Breast epithelium (tissue), 4 donors: Measurements from ENCODE around the gene GPC6. TPM values are rescaled to one million over a fixed set of nuclear protein-coding genes. Genes with fewer than 3 reads are reported as not detected.

ENCODE experiments used
- DNase-seq, 2 donors: peaks; one replicate each; pipeline ENCODE4 v3.0.0-alpha.2; 2019; ENCODE audit warnings: low spot score in 2 of 2
- H3K27ac ChIP-seq, 2 donors: fragments of 200-600 bp; sonication (generic) in 1 of 2; one replicate each; pipeline ENCODE4 v1.5.1; 2016 to 2019; ENCODE audit warnings: mild to moderate bottlenecking in 1 of 2
- H3K27me3 ChIP-seq, 2 donors: fragments of 200-600 bp; sonication (generic) in 1 of 2; one replicate each; pipeline versions ENCODE4 v1.5.1 to v1.6.0; 2017 to 2019; ENCODE audit warnings: control low read depth in 1 of 2, mild to moderate bottlenecking in 1 of 2
- H3K36me3 ChIP-seq: fragments of 200-600 bp; one replicate; pipeline ENCODE4 v1.5.1; 2019
- H3K4me1 ChIP-seq, 2 donors: fragments of 200-600 bp; sonication (generic); one replicate each; pipeline ENCODE4 v1.5.1; 2016 to 2019; ENCODE audit warnings: control low read depth in 1 of 2
- H3K4me3 ChIP-seq, 3 donors: fragments of 200-600 bp; sonication (generic); 1 replicate in 2 of 3; 2 replicates in 1 of 3; pipeline ENCODE4 v1.5.1; 2016 to 2019; ENCODE audit warnings: mild to moderate bottlenecking in 3 of 3, moderate library complexity in 2 of 3
- H3K9me3 ChIP-seq, 2 donors: fragments of 200-600 bp; sonication (generic) in 1 of 2; one replicate each; pipeline ENCODE4 v1.5.1; 2016 to 2019; ENCODE audit warnings: control low read depth in 1 of 2
- POLR2A ChIP-seq: fragments of 450-650 bp; IDR thresholded peaks from one replicate; pipeline ENCODE4 v1.6.1; 2016; ENCODE audit warnings: antibody characterized with exemption, mild to moderate bottlenecking, moderate library complexity
- POLR2AphosphoS5 ChIP-seq, 3 donors: sonication (generic); formaldehyde crosslinking; IDR thresholded peaks; one replicate each; pipeline ENCODE4 v1.6.1; 2017; ENCODE audit warnings: antibody characterized with exemption in 3 of 3
- intact Hi-C: fragments of 100-400 bp; cut with DNase I; formaldehyde crosslinking; loops from one replicate; pipeline ENCODE4 v1.15.1; 2023; ENCODE audit warnings: low total_unique reads
- total RNA-seq, 3 donors: library from RNA; depleted of rRNA; stranded (reverse); fragments of >200 nt; gene quantifications; one replicate each; pipeline ENCODE4 v1.1.0, GENCODE V29; 2016
- TF ChIP-seq, protein P1 (sequence below), 3 donors: fragments of 450-650 bp; IDR thresholded peaks; one replicate each; pipeline ENCODE4 v1.5.1; 2016 to 2017; ENCODE audit warnings: antibody characterized with exemption in 3 of 3, mild to moderate bottlenecking in 3 of 3, moderate library complexity in 3 of 3

Gene GPC6
- total RNA-seq, 3 donors from 2014 or later = 3.5 to 44.0 (median 4.9) TPM

DNA sequence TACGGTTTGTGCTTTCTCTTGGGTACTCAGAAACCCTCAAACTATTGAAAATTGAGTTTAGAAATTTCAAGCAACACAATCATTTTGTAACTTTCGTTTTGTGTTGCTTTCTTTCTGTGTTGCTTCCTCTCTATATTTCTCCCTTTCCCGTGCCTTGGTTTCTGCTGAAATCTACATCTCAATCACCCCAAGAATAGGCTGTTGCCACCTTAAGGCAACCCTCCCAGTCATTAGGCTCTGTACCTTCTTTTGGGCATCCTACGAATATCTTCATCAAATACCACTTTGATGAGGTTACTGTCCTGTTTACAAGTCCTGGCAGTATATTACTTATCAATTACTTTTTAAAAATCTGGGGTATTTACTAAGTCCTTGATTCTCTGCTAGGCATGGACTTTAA is 621.6 kb downstream of the GPC6 start:
- H3K27me3 ChIP-seq = no peaks in the 10 kb centered on the region
- no peak overlapping the region for H3K27ac ChIP-seq
- H3K4me3 ChIP-seq = no peak overlapping the region
- intact Hi-C loops = no loop called here
- H3K36me3 ChIP-seq = no peaks in the 10 kb centered on the region
- TF ChIP-seq POLR2A (no peak), POLR2AphosphoS5 (IDR thresholded peaks at IDR 0.05) (no peak)
- TF ChIP-seq, protein P1, sequence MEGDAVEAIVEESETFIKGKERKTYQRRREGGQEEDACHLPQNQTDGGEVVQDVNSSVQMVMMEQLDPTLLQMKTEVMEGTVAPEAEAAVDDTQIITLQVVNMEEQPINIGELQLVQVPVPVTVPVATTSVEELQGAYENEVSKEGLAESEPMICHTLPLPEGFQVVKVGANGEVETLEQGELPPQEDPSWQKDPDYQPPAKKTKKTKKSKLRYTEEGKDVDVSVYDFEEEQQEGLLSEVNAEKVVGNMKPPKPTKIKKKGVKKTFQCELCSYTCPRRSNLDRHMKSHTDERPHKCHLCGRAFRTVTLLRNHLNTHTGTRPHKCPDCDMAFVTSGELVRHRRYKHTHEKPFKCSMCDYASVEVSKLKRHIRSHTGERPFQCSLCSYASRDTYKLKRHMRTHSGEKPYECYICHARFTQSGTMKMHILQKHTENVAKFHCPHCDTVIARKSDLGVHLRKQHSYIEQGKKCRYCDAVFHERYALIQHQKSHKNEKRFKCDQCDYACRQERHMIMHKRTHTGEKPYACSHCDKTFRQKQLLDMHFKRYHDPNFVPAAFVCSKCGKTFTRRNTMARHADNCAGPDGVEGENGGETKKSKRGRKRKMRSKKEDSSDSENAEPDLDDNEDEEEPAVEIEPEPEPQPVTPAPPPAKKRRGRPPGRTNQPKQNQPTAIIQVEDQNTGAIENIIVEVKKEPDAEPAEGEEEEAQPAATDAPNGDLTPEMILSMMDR (IDR thresholded peaks at IDR 0.05) = no peak
- no peaks in the 10 kb centered on the region for H3K4me1 ChIP-seq
- no peak for DNase-seq
- no peaks in the 10 kb centered on the region for H3K9me3 ChIP-seq

DNA sequence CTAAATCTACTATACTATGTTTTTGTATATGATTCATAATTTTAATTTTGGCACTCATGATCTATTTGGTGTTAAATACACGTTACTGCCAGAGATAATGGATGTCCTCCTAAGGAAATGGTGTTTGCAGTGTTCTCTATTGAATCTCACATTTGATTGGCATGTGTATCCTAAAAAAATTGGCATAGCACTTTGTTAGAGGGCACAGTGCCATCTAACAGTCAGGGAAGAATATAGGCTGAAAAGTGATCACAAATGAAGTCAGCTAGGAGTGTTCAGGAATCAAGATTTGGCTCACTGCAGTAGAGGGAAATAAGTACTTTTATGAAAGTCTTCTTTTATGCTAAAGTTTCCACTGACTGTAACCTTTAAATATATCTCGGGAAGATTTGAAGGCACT is 624.6 kb downstream of the GPC6 start:
- DNase-seq = no peak
- intact Hi-C loops = loop anchor here (5.0 kb wide), 1 partner anchor 729 kb away; no protein-coding TSS in a partner anchor

DNA sequence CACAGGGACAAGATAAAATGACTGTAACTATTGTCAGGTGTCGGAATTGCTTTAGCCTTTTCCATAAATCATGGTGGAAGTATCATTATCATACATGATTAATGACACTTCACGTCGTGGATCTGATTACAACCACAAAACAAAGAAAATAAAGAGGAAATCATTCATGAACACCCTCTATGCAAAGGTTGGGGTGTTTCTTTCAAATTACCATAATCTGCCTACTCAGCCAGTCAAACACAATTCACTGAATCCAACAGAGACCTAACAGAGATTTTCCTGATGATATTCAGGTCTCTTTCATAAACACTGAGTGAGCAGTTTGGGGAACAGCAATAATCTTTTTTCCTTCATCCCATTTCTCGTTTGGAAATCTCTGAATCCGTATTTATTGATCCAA is 627.3 kb downstream of the GPC6 start:
- no peak overlapping the region for H3K27ac ChIP-seq

More for the DNA sequence above, 624.6 kb downstream of the GPC6 start:
- no peaks in the 10 kb centered on the region for H3K4me1 ChIP-seq
- H3K9me3 ChIP-seq = no peaks in the 10 kb centered on the region
- no peaks in the 10 kb centered on the region for H3K27me3 ChIP-seq
- TF ChIP-seq POLR2AphosphoS5 (IDR thresholded peaks at IDR 0.05) (no peak), POLR2A (no peak)
- TF ChIP-seq, protein P1 (IDR thresholded peaks at IDR 0.05) = no peak
- no peak overlapping the region for H3K4me3 ChIP-seq
- H3K27ac ChIP-seq = no peak overlapping the region
- no peaks in the 10 kb centered on the region for H3K36me3 ChIP-seq

DNA sequence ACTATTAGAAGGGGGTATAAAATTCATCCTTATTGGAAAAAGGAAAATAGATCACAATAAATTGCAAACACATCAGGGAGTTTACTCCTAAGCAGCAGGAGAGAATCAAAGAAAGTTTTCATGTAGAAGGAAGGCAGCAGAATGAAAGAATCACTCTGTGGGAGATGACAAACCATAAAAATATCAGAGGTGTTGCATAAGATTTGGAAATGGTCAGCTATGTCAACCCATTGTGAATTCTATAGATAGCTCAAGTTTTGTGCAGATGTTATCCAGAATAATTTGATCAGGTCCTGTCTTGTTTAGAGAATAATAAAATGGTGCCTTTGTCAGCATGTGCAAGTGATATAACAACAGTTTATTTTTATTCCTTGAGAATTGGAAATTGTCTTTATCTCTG is 630.5 kb downstream of the GPC6 start:
- intact Hi-C loops = no loop called here
- no peak for TF ChIP-seq POLR2AphosphoS5 (IDR thresholded peaks at IDR 0.05)
- TF ChIP-seq POLR2A = no peak
- TF ChIP-seq, protein P1 (IDR thresholded peaks at IDR 0.05) = no peak
- Histone ChIP-seq H3K27ac (no peak overlapping the region), H3K4me3 (no peak overlapping the region), H3K4me1 (no peaks in the 10 kb centered on the region), H3K36me3 (no peaks in the 10 kb centered on the region), H3K9me3 (no peaks in the 10 kb centered on the region), H3K27me3 (no peaks in the 10 kb centered on the region)
- no peak for DNase-seq

More for the DNA sequence above, 627.3 kb downstream of the GPC6 start:
- no peaks in the 10 kb centered on the region for H3K27me3 ChIP-seq
- H3K4me1 ChIP-seq = no peaks in the 10 kb centered on the region
- intact Hi-C loops = loop anchor here (5.0 kb wide), 1 partner anchor 732 kb away; no protein-coding TSS in a partner anchor
- H3K4me3 ChIP-seq = no peak overlapping the region
- no peaks in the 10 kb centered on the region for H3K9me3 ChIP-seq
- no peak for DNase-seq
- no peaks in the 10 kb centered on the region for H3K36me3 ChIP-seq
- no peak for TF ChIP-seq POLR2A
- no peak for TF ChIP-seq POLR2AphosphoS5 (IDR thresholded peaks at IDR 0.05)
- TF ChIP-seq, protein P1 (IDR thresholded peaks at IDR 0.05) = no peak

DNA sequence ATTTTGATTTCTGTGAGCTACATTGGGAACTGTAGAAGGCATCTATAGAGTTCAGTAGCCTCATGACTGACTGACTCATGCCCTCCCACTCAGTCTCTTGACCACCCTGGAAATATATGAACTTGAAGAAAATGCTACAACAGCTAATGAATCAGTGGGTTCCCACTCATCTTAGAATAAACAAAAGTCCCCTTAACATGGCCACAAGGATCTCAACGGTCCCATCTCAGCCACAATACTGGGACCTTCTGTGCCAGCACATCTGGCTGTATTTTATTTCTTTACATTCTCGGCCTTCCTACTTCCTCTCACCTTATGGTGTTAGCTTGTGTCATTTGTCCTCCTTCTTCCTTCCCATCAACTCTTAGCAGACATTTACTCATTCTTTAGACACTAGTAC is 633.1 kb downstream of the GPC6 start:
- intact Hi-C loops = no loop called here
- no peak overlapping the region for H3K27ac ChIP-seq
- no peaks in the 10 kb centered on the region for H3K27me3 ChIP-seq
- no peaks in the 10 kb centered on the region for H3K4me1 ChIP-seq
- no peaks in the 10 kb centered on the region for H3K36me3 ChIP-seq
- no peak for DNase-seq
- TF ChIP-seq POLR2A (no peak), POLR2AphosphoS5 (IDR thresholded peaks at IDR 0.05) (no peak)
- TF ChIP-seq, protein P1 (IDR thresholded peaks at IDR 0.05) = no peak
- H3K4me3 ChIP-seq = no peak overlapping the region
- no peaks in the 10 kb centered on the region for H3K9me3 ChIP-seq
